K562 (cell line): ENCODE measurements around the gene FARSA. TPM values are rescaled to one million over a fixed set of nuclear protein-coding genes. Genes with fewer than 3 reads are reported as not detected.

Experiments
- CSDE1 ChIP-seq, 2 experiments: fragments of 450-650 bp; IDR thresholded peaks; 2 replicates each; pipeline ENCODE4 v1.6.1; 2016; ENCODE audit warnings: mild to moderate bottlenecking in 1 of 2
- GTF2E2 ChIP-seq: fragments of 200-800 bp; sonication (Bioruptor generic); IDR thresholded peaks from 2 replicates; pipeline ENCODE4 v1.6.1; 2016; ENCODE audit warnings: missing genetic modification characterization, missing compliant biosample characterization
- NUFIP1 ChIP-seq: fragments of 450-650 bp; IDR thresholded peaks from 2 replicates; pipeline ENCODE4 v1.6.1; 2018; ENCODE audit not compliant: partially characterized antibody
- REST ChIP-seq, 2 experiments: fragments of 450-650 bp; formaldehyde crosslinking in 1 of 2; IDR thresholded peaks; 2 replicates each; pipeline versions ENCODE4 v1.4.0 to v1.6.1; 2014 to 2020; ENCODE audit warnings: mild to moderate bottlenecking in 2 of 2, borderline replicate concordance in 1 of 2, low read depth in 1 of 2
- SMARCC2 ChIP-seq: fragments of 450-650 bp; IDR thresholded peaks from 2 replicates; pipeline ENCODE4 v1.6.1; 2017; ENCODE audit warnings: antibody characterized with exemption, moderate library complexity, mild to moderate bottlenecking, low read depth
- SMARCE1 ChIP-seq: fragments of 450-650 bp; IDR thresholded peaks from 2 replicates; pipeline ENCODE4 v1.7.1; 2016; ENCODE audit warnings: mild to moderate bottlenecking
- SRSF1 ChIP-seq: fragments of 200-400 bp; formaldehyde crosslinking; IDR thresholded peaks from 2 replicates; pipeline ENCODE4 v1.6.1; 2017; ENCODE audit warnings: mild to moderate bottlenecking, low read depth, low read length, moderate library complexity
- SRSF9 ChIP-seq: fragments of 200-400 bp; formaldehyde crosslinking; IDR thresholded peaks from 2 replicates; pipeline ENCODE4 v1.6.1; 2017; ENCODE audit warnings: low read depth, low read length, borderline replicate concordance
- ZFPM2 ChIP-seq: fragments of 250-450 bp; sonication (Bioruptor Pico); IDR thresholded peaks from 2 replicates; pipeline ENCODE4 v1.5.1; 2022; ENCODE audit warnings: mild to moderate bottlenecking
- ZNF124 ChIP-seq: sonication (generic); formaldehyde crosslinking; IDR thresholded peaks from 2 replicates; pipeline ENCODE4 v1.8.1; 2022; ENCODE audit warnings: missing genetic modification reagents
- ZNF639 ChIP-seq, 2 experiments: fragments of 200-800 bp in 1 of 2; sonication (Bioruptor generic) in 1 of 2; sonication (generic) in 1 of 2; formaldehyde crosslinking in 1 of 2; IDR thresholded peaks in 1 of 2; conservative IDR thresholded peaks in 1 of 2; 2 replicates each; pipeline versions ENCODE4 v1.5.0 to v1.6.1; 2016 to 2020; ENCODE audit warnings: missing compliant biosample characterization in 1 of 2, missing genetic modification characterization in 1 of 2, missing genetic modification reagents in 1 of 2
- ZNF780A ChIP-seq: fragments of 250-450 bp; sonication (Bioruptor Pico); IDR thresholded peaks from 2 replicates; pipeline ENCODE4 v1.5.0; 2021; ENCODE audit warnings: mild to moderate bottlenecking
- polyA plus RNA-seq, 8 experiments: library from polyadenylated mRNA; depleted of rRNA in 4 of 8; stranded (reverse) in 5 of 8; unstranded in 3 of 8; fragments of >200 nt; fragmentation: Nextera tagmentation in 2 of 8; fragmentation: Illumina TruSeq in 1 of 8; extraction: Ambion mirVana in 2 of 8; extraction: Trizol in 1 of 8; gene quantifications; 2 replicates each; pipeline versions ENCODE4 v1.2.1 to v1.2.3, GENCODE V29; 2011 to 2014; ENCODE audit warnings: inconsistent platforms in 1 of 8, missing spikeins in 1 of 8
- total RNA-seq, 7 experiments: library from RNA; depleted of rRNA in 6 of 7; stranded (reverse); fragments of >200 nt in 6 of 7; fragmentation: Illumina TruSeq in 2 of 7; extraction: Trizol in 2 of 7; gene quantifications; 2 replicates each; pipeline versions ENCODE4 v1.2.1 to v1.2.3, GENCODE V29; 2011 to 2021; ENCODE audit warnings: low replicate concordance in 1 of 7
- TF ChIP-seq, protein P1 (sequence below), 2 experiments: fragments of 450-650 bp in 1 of 2; sonication (generic) in 1 of 2; formaldehyde crosslinking in 1 of 2; IDR thresholded peaks in 1 of 2; conservative IDR thresholded peaks in 1 of 2; 2 replicates each; pipeline versions ENCODE4 v1.6.1 to v1.8.1; 2016 to 2023; ENCODE audit warnings: mild to moderate bottlenecking in 2 of 2, moderate library complexity in 2 of 2, inconsistent platforms in 1 of 2, missing genetic modification reagents in 1 of 2
- TF ChIP-seq, protein P2 (sequence below): fragments of 200-800 bp; sonication (Bioruptor generic); IDR thresholded peaks from 2 replicates; pipeline ENCODE4 v1.6.1; 2017; ENCODE audit warnings: missing genetic modification characterization, missing compliant biosample characterization

Gene FARSA
- total and polyA plus RNA-seq, 9 of the 15 experiments (the other 6 are each of a cell fraction or from before 2014, with no cell fraction given): 25.2 to 237 (median 89.6) TPM

- TF ChIP-seq NUFIP1 (no peak), ZNF780A (CRISPR knock-in tag) (no peak), CSDE1 (IDR thresholded peaks at IDR 0.05) (peak in 1 of 2 experiments; percentile 95; a peak in 2 of 4 replicates), ZFPM2 (CRISPR knock-in tag) (no peak), SRSF1 (no peak), GTF2E2 (tag) (peak; percentile 80; the same call in 1 of the 2 replicates), SMARCE1 (no peak), SRSF9 (no peak), REST (IDR thresholded peaks at IDR 0.05; ENCODE audit: borderline replicate concordance) (no peak), REST (CRISPR knock-in tag; IDR thresholded peaks at IDR 0.05; ENCODE audit: low read depth) (no peak), ZNF639 (CRISPR knock-in tag; conservative IDR thresholded peaks at IDR 0.05 in 1 of 2, IDR thresholded peaks at IDR 0.05 in 1 of 2) (peak in 1 of 2 experiments; percentile 90; a peak in 2 of 4 replicates), SMARCC2 (no peak), ZNF124 (CRISPR knock-in tag) (no peak)
- TF ChIP-seq, protein P1, sequence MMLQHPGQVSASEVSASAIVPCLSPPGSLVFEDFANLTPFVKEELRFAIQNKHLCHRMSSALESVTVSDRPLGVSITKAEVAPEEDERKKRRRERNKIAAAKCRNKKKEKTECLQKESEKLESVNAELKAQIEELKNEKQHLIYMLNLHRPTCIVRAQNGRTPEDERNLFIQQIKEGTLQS (IDR thresholded peaks at IDR 0.05): no peak; the same call in 1 of the 2 replicates
- TF ChIP-seq, protein P1 (CRISPR knock-in tag; conservative IDR thresholded peaks at IDR 0.05): no peak
- TF ChIP-seq, protein P2, sequence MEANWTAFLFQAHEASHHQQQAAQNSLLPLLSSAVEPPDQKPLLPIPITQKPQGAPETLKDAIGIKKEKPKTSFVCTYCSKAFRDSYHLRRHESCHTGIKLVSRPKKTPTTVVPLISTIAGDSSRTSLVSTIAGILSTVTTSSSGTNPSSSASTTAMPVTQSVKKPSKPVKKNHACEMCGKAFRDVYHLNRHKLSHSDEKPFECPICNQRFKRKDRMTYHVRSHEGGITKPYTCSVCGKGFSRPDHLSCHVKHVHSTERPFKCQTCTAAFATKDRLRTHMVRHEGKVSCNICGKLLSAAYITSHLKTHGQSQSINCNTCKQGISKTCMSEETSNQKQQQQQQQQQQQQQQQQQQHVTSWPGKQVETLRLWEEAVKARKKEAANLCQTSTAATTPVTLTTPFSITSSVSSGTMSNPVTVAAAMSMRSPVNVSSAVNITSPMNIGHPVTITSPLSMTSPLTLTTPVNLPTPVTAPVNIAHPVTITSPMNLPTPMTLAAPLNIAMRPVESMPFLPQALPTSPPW (CRISPR knock-in tag): peak; percentile 99
Measured at GRCh38 chr19:12933287-12934072, at the start of gene FARSA (continued).
